Measurements from ENCODE around the gene CD82. TPM values are rescaled to one million over a fixed set of nuclear protein-coding genes. Genes with fewer than 3 reads are reported as not detected.

CD82 gene
- total RNA-seq, 1 donor from 2014 or later = 770 TPM

- no peak for ATAC-seq (ENCODE audit: low read depth)
- no peak overlapping the region for H3K27ac Mint-ChIP-seq
- no peak for TF ChIP-seq CTCF (IDR thresholded peaks at IDR 0.05)
Observed at GRCh38 chr11:44519989-44520737, 45.3 kb upstream of the CD82 start.

GRCh38 chr11:44521148-44521547, 44.3 kb upstream of the CD82 start:
- Mint-ChIP-seq H3K27me3 (peaks cover 40% of the 10 kb centered on the region), H3K36me3 (ENCODE audit: low read depth) (no peaks in the 10 kb centered on the region), H3K27ac (no peak overlapping the region), H3K4me3 (no peak overlapping the region), H3K9me3 (no peaks in the 10 kb centered on the region), H3K4me1 (no peaks in the 10 kb centered on the region)
- no peak for TF ChIP-seq CTCF (IDR thresholded peaks at IDR 0.05)
- ATAC-seq (ENCODE audit: low read depth) = no peak
- ChIA-PET CTCF (no interaction called here), POLR2A (interaction anchor here (0.7 kb wide), 1 partner anchor 350 kb away, joined by 7 read pairs; no protein-coding TSS in a partner anchor)
- intact Hi-C loops (cut with micrococcal nuclease) = no loop called here
- DNase-seq = no peak

More at GRCh38 chr11:44519989-44520737, 45.3 kb upstream of the CD82 start:
- intact Hi-C loops (cut with micrococcal nuclease) = no loop called here
- no peaks in the 10 kb centered on the region for H3K9me3 Mint-ChIP-seq
- ChIA-PET CTCF (no interaction called here), POLR2A (no interaction called here)
- no peaks in the 10 kb centered on the region for H3K36me3 Mint-ChIP-seq (ENCODE audit: low read depth)
- H3K4me1 Mint-ChIP-seq = no peaks in the 10 kb centered on the region
- no peak for DNase-seq
- H3K4me3 Mint-ChIP-seq = no peak overlapping the region
- H3K27me3 Mint-ChIP-seq = peaks cover 30% of the 10 kb centered on the region

GRCh38 chr11:44522294-44522693, 43.2 kb upstream of the CD82 start:
- CTCF ChIA-PET = interaction anchor here (1.7 to 3.6 kb wide), 6 partner anchors 13 to 389 kb away, joined by 6 to 23 read pairs (median 14); no protein-coding TSS in a partner anchor
- POLR2A ChIA-PET = interaction anchor here (0.5 kb wide), 1 partner anchor 90 kb away, joined by 3 read pairs; no protein-coding TSS in a partner anchor
- no peak overlapping the region for H3K27ac Mint-ChIP-seq
- no peaks in the 10 kb centered on the region for H3K36me3 Mint-ChIP-seq (ENCODE audit: low read depth)
- no peak for TF ChIP-seq CTCF (IDR thresholded peaks at IDR 0.05)
- H3K4me3 Mint-ChIP-seq = no peak overlapping the region
- intact Hi-C loops (cut with micrococcal nuclease) = no loop called here
- no peaks in the 10 kb centered on the region for H3K9me3 Mint-ChIP-seq
- DNase-seq = no peak
- H3K4me1 Mint-ChIP-seq = no peaks in the 10 kb centered on the region
- ATAC-seq (ENCODE audit: low read depth) = no peak
- H3K27me3 Mint-ChIP-seq = peaks cover 37% of the 10 kb centered on the region

DNA sequence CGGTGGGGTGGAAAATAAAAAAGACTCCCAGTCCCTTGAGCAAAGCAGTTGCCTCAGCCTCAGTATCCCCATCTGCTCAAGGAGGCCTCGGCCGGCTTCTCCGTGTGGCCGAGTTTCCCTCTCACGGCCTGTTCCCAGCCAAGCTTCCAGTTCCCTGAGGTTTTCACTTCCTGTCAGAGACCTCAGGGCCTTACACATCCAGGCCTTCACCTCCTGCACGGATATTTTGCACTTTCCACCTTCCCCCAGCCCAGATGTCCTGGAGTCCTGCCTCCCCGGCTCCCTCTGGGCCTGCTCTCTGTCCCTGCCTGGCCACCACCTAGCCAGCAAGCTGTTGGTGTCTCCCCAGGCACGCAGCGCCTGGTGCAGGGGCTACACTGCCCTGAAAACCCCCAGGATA, 41.1 kb upstream of the CD82 start:
- no peak for TF ChIP-seq CTCF (IDR thresholded peaks at IDR 0.05)
- DNase-seq (no peak), ATAC-seq (ENCODE audit: low read depth) (no peak)
- POLR2A ChIA-PET = no interaction called here
- Mint-ChIP-seq H3K36me3 (ENCODE audit: low read depth) (no peaks in the 10 kb centered on the region), H3K4me3 (no peak overlapping the region), H3K4me1 (no peaks in the 10 kb centered on the region), H3K27me3 (peaks cover 39% of the 10 kb centered on the region), H3K27ac (no peak overlapping the region), H3K9me3 (no peaks in the 10 kb centered on the region)
- intact Hi-C loops (cut with micrococcal nuclease) = no loop called here
- CTCF ChIA-PET = interaction anchor here (0.9 to 3.6 kb wide), 7 partner anchors 11 to 387 kb away, joined by 3 to 32 read pairs (median 12); no protein-coding TSS in a partner anchor

DNA sequence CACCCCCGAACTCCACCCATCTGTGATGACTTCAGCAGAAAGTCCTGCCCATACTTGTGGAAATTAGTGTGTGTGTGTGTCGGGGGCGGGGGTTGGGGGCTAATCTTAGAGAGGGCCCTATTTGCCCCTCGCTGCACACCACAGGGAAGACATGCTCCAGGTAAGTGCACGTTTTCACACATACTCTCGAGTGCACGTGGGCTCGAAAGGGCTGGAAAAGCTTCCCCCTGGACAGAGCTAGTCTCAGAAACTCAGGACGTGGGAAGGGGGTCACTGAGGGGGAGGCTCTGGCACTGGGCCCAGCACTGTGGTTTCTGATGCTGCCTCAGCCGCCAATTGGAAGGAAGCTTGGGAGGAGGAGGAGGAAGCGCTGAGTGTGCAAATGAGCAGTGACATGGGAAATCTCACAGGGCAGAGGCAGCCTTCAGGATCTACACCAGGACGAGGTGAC, 40.7 kb upstream of the CD82 start:
- H3K4me3 Mint-ChIP-seq = no peak overlapping the region
- H3K4me1 Mint-ChIP-seq = no peaks in the 10 kb centered on the region
- H3K27ac Mint-ChIP-seq = no peak overlapping the region
- intact Hi-C loops (cut with micrococcal nuclease) = no loop called here
- no peak for TF ChIP-seq CTCF (IDR thresholded peaks at IDR 0.05)
- no peaks in the 10 kb centered on the region for H3K9me3 Mint-ChIP-seq
- ATAC-seq (ENCODE audit: low read depth) (no peak), DNase-seq (no peak)
- H3K36me3 Mint-ChIP-seq (ENCODE audit: low read depth) = no peaks in the 10 kb centered on the region
- H3K27me3 Mint-ChIP-seq = peaks cover 35% of the 10 kb centered on the region
- CTCF ChIA-PET = interaction anchor here (0.9 to 3.6 kb wide), 7 partner anchors 11 to 252 kb away, joined by 3 to 32 read pairs (median 6); no protein-coding TSS in a partner anchor
- POLR2A ChIA-PET = no interaction called here

Data from activated B cell treated with CpG ODN at 0.5 μM for 24 hours (primary cell).